MCF 10A (cell line): ENCODE measurements around the gene PFN2. TPM values are rescaled to one million over a fixed set of nuclear protein-coding genes. Genes with fewer than 3 reads are reported as not detected.
"Not testable (repeated sequence)": the region's sequence is repeated elsewhere in the genome, so short reads cannot be mapped to it uniquely, and the experiment has no call there.

Experiments used
- BruUV-seq: library from RNA; stranded (reverse); fragments of 400-500 nt; replicated peaks from 2 replicates; lab custom pipeline; 2021; lab: Mats Ljungman, UMichigan
- CTCF ChIA-PET: fragments of 300-600 bp; sonication (Branson Sonifier 250); formaldehyde crosslinking; extraction: SDS; loops from one replicate; lab custom pipeline; 2021; ENCODE audit warnings: antibody characterized with exemption, inconsistent platforms; lab: Yijun Ruan, JAX
- POLR2A ChIA-PET: fragments of 300-600, 350-650 bp; sonication (Branson Sonifier 250); formaldehyde crosslinking; extraction: SDS; loops from one replicate; lab custom pipeline; 2020; ENCODE audit warnings: antibody characterized with exemption, inconsistent platforms; lab: Yijun Ruan, JAX
- DNase-seq: peaks from one replicate; pipeline ENCODE4 v3.0.0-alpha.2; 2018; ENCODE audit not compliant: unreplicated experiment
- H3K27ac Mint-ChIP-seq: one replicate; pipeline ENCODE4 v1.8.0; 2022; ENCODE audit warnings: mild to moderate bottlenecking, low read depth, mixed read lengths; ENCODE audit not compliant: unreplicated experiment
- H3K27me3 Mint-ChIP-seq: one replicate; pipeline ENCODE4 v1.8.0; 2022; ENCODE audit warnings: mixed read lengths; ENCODE audit not compliant: insufficient read depth, unreplicated experiment
- H3K36me3 Mint-ChIP-seq: one replicate; pipeline ENCODE4 v1.8.0; 2022; ENCODE audit warnings: mild to moderate bottlenecking, moderate library complexity, mixed read lengths; ENCODE audit not compliant: insufficient read depth, unreplicated experiment
- H3K4me1 Mint-ChIP-seq: one replicate; pipeline ENCODE4 v1.8.0; 2022; ENCODE audit warnings: mixed read lengths; ENCODE audit not compliant: insufficient read depth, unreplicated experiment
- H3K4me3 Mint-ChIP-seq: one replicate; pipeline ENCODE4 v1.8.0; 2022; ENCODE audit warnings: mild to moderate bottlenecking, moderate library complexity, mixed read lengths; ENCODE audit not compliant: unreplicated experiment
- H3K9me3 Mint-ChIP-seq: one replicate; pipeline ENCODE4 v1.8.0; 2022; ENCODE audit warnings: mixed read lengths; ENCODE audit not compliant: unreplicated experiment
- intact Hi-C: fragments of 100-400 bp; cut with micrococcal nuclease; formaldehyde crosslinking; loops from 2 replicates; pipeline ENCODE4 v1.14.1; 2022
- total RNA-seq: library from RNA; stranded (reverse); gene quantifications from 2 replicates; pipeline ENCODE4 v1.2.3, GENCODE V29; 2022
- TF ChIP-seq, protein P1 (sequence below): fragments of 200-600 bp; IDR thresholded peaks from one replicate; pipeline ENCODE4 v1.8.0; 2022; ENCODE audit warnings: antibody characterized with exemption, mild to moderate bottlenecking; ENCODE audit not compliant: unreplicated experiment

PFN2 gene
- total RNA-seq, 1 experiment from 2014 or later = 117 TPM

- Mint-ChIP-seq H3K36me3 (no peaks in the 10 kb centered on the region), H3K4me3 (no peak overlapping the region), H3K9me3 (peaks cover 10% of the 10 kb centered on the region), H3K4me1 (no peaks in the 10 kb centered on the region), H3K27ac (no peak overlapping the region), H3K27me3 (no peaks in the 10 kb centered on the region)
- ChIA-PET POLR2A (no interaction called here), CTCF (interaction anchor here (0.6 kb wide), 1 partner anchor 171 kb away, joined by 4 read pairs; no protein-coding TSS in a partner anchor)
- TF ChIP-seq, protein P1, sequence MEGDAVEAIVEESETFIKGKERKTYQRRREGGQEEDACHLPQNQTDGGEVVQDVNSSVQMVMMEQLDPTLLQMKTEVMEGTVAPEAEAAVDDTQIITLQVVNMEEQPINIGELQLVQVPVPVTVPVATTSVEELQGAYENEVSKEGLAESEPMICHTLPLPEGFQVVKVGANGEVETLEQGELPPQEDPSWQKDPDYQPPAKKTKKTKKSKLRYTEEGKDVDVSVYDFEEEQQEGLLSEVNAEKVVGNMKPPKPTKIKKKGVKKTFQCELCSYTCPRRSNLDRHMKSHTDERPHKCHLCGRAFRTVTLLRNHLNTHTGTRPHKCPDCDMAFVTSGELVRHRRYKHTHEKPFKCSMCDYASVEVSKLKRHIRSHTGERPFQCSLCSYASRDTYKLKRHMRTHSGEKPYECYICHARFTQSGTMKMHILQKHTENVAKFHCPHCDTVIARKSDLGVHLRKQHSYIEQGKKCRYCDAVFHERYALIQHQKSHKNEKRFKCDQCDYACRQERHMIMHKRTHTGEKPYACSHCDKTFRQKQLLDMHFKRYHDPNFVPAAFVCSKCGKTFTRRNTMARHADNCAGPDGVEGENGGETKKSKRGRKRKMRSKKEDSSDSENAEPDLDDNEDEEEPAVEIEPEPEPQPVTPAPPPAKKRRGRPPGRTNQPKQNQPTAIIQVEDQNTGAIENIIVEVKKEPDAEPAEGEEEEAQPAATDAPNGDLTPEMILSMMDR = no peak
- no TSS peak for BruUV-seq
- DNase-seq = no peak
- intact Hi-C loops = no loop called here
Observed at GRCh38 chr3:149990423-149990948, 19.8 kb upstream of the PFN2 start.

- no peaks in the 10 kb centered on the region for H3K9me3 Mint-ChIP-seq
- ChIA-PET CTCF (interaction anchor here (0.5 to 0.7 kb wide), 3 partner anchors 15 to 317 kb away, joined by 3 read pairs; no protein-coding TSS in a partner anchor), POLR2A (no interaction called here)
- no peak overlapping the region for H3K4me3 Mint-ChIP-seq
- no TSS peak for BruUV-seq
- H3K27ac Mint-ChIP-seq = no peak overlapping the region
- no peaks in the 10 kb centered on the region for H3K36me3 Mint-ChIP-seq
- no peaks in the 10 kb centered on the region for H3K27me3 Mint-ChIP-seq
- no peak for DNase-seq
- TF ChIP-seq, protein P1 = no peak
- H3K4me1 Mint-ChIP-seq = no peaks in the 10 kb centered on the region
- intact Hi-C loops = no loop called here
Observed at GRCh38 chr3:149989307-149989706, 18.6 kb upstream of the PFN2 start.

DNA sequence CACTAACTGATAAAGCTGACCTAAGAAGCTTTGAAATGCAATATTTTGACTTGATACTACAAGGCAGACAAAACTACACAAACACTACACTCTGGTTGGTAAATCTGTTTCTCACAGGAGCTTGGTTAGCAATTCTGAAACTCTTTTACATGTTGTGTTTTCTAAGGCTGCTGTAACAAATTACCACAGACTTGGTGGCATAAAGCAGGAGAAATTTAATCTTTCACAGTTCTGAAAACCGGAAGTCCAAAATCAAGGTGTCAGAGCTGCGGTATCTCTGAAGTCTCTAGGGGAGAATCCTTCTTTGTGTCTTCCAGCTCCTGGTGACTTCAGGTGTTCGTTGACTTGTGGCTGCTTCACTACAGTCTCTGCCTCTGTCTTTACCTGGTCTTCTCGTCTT, 12.9 kb upstream of the PFN2 start:
- Mint-ChIP-seq H3K4me1 (no peaks in the 10 kb centered on the region), H3K9me3 (no peaks in the 10 kb centered on the region), H3K27ac (no peak overlapping the region), H3K4me3 (no peak overlapping the region), H3K27me3 (no peaks in the 10 kb centered on the region), H3K36me3 (no peaks in the 10 kb centered on the region)
- BruUV-seq = no TSS peak
- POLR2A ChIA-PET = no interaction called here
- intact Hi-C loops = no loop called here
- DNase-seq = no peak
- TF ChIP-seq, protein P1 = no peak
- CTCF ChIA-PET = interaction anchor here (1.5 kb wide), 1 partner anchor 201 kb away, joined by 4 read pairs; no protein-coding TSS in a partner anchor

- intact Hi-C loops, H3K27me3 Mint-ChIP-seq, DNase-seq, H3K36me3 Mint-ChIP-seq, H3K27ac Mint-ChIP-seq, H3K4me1 Mint-ChIP-seq, H3K4me3 Mint-ChIP-seq, CTCF ChIA-PET, H3K9me3 Mint-ChIP-seq, POLR2A ChIA-PET, BruUV-seq: not testable (repeated sequence)
Observed at GRCh38 chr3:149983053-149983452, 12.4 kb upstream of the PFN2 start.

GRCh38 chr3:149981979-149982378, 11.3 kb upstream of the PFN2 start:
- H3K27me3 Mint-ChIP-seq, POLR2A ChIA-PET, H3K36me3 Mint-ChIP-seq, H3K27ac Mint-ChIP-seq, BruUV-seq, DNase-seq, H3K4me1 Mint-ChIP-seq, H3K4me3 Mint-ChIP-seq, intact Hi-C loops, H3K9me3 Mint-ChIP-seq: not testable (repeated sequence)
- CTCF ChIA-PET = interaction anchor here (0.6 kb wide), 1 partner anchor 567 kb away, joined by 5 read pairs; no protein-coding TSS in a partner anchor
